IPS-NIHi7 (cell line): Measurements from ENCODE around the gene UBL7.
A peak's percentile ranks its signal among the peaks of the same experiment; 100 is the strongest.
"Not testable (repeated sequence)": the region's sequence is repeated elsewhere in the genome, so short reads cannot be mapped to it uniquely, and the experiment has no call there.

ENCODE experiments used
- DNase-seq: peaks from one replicate; pipeline ENCODE4 v3.0.0; 2012; ENCODE audit warnings: mixed read lengths; ENCODE audit errors: extremely low spot score

UBL7 gene

GRCh38 chr15:74463634-74464033 is 2.7 kb upstream of the UBL7 start:
- no peak for DNase-seq

DNA sequence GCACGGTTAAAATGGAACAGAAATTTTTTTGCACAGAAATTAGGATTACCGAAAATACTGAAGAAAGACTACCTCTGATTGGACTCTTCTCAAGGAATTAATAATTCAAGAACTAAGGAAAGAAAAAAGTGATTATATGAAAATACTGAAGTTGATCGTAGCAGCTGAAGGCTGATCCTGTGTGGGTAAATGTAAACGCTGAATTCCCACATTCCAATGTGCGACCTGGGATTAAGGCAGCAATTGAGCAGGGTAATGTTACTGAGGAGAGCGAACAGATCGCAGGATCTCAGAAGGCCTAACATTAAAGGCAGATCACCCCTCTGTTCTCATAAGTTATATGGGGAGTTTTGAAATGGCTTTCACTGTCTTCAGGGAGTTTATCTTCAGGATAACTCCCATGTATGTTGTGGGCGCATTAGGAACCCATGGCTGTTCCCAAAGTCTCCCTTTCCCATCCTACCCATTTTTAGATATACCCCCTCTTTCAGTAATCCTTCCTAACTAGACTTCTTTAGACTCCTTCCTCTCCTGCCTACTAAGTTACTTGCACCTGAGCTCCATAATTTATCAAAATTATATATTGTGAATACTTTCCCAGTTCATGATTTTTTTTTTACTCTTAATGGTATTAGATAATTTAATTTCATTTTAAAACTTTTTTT is 1.0 kb upstream of the UBL7 start:
- peak; percentile 33 for DNase-seq

- DNase-seq, result no peak
These were observed 662 bp downstream of the UBL7 start for GRCh38 chr15:74460298-74460697.

DNA sequence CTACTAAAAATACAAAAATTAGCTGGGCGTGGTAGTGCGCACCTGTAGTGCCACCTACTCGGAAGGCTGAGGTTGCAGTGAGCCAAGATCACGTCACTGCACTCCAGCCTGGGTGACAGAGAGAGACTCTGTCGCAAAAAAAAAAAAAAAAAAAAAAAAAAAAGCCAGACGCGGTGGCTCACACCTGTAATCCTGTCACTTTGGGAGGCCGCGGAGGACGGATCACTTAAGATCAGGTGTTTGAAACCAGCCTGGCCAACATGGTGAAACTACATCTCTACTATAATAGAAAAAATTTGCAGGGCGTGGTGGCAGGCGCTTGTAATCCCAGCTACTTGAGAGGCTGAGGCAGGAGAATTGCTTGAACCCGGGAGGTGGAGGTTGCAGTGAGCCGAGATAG is 1.2 kb downstream of the UBL7 start:
- DNase-seq, result not testable (repeated sequence)

DNA sequence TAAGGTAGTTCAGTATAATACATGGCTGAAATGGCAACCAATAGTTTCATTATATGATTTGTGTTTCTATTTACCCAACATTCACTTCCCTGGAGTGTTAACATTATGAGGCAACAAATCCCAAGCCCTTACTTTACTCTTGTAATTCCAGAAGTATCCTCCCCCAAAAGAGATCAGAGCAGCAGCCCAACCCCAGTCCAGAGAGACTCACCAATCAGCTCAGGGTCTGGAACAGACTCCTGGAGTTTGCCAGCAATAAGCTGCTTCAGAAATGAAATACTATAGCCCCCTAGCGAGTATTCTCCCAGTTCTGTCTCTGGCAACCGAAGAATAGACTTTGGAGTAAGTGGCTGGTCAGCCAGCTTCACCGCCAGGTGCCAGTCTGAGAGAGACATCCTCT is 2.5 kb downstream of the UBL7 start:
- DNase-seq, result no peak

DNA sequence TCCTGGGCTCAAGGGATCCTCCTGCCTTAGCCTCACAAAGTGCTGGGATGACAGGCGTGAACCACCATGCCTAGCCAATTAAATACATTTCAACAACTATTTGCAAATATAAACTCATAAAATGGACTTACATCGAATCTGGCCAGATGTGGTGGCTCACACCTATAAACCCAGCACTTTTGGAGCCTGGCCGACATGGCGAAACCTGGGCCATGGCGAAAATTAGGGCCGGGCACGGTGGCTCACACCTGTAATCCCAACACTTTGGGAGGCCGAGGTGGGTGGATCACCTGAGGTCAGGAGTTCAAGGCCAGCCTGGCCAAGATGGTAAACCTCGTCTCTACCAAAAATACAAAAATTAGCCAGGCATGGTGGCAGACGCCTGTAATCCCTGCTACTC is 3.9 kb downstream of the UBL7 start:
- not testable (repeated sequence) for DNase-seq

GRCh38 chr15:74454764-74455500 is 6.0 kb downstream of the UBL7 start:
- no peak for DNase-seq

- DNase-seq, result no peak
These were observed 6.8 kb downstream of the UBL7 start for GRCh38 chr15:74453925-74454763.

- DNase-seq, result no peak
These were observed 8.8 kb downstream of the UBL7 start for GRCh38 chr15:74451861-74452835.

DNA sequence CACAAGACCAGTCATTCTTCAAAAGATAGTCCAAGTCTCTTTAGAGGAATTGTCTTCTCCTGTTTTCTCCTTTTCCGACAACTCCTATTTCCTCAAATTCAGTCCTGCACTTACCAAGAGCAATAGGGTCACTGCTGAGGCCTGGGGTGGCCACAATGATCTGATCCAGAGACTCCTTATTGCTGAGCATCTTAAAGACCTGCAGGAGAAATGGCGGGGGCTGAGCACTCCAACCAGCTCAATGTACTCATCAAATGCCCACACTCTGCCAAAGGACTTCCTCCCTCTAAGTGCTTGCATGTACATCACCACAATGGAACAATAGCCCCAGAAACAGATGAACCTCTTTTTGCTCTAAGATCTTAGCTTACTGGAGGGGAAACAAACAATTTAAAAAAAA is 9.6 kb downstream of the UBL7 start:
- no peak for DNase-seq

DNA sequence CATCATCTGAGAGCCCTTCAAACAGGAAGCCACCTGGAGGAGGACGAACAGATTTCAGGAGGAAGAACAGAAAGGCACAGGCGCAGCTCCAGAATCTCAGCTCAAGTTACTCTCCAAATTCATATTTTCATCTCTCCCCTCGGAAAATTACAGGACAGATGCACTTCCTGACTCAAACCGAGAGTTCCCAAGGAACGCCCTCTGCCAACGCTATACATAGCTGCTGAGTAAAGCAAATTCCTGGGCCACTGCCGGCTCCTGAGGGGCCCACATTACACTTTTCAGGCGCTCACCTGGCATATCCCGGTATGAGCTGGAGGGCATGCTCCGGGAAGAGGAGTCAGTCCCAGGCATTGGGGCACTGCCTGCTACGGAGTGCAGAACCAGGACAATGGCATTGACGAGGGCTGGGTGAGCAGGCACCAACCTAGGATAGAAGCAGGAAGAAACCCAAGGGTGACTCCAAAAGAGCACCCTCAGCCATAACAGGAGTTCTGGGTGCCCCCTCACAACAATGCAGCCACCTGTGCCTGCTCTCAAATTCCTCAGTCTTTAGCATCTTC is 11.2 kb downstream of the UBL7 start:
- no peak for DNase-seq

DNA sequence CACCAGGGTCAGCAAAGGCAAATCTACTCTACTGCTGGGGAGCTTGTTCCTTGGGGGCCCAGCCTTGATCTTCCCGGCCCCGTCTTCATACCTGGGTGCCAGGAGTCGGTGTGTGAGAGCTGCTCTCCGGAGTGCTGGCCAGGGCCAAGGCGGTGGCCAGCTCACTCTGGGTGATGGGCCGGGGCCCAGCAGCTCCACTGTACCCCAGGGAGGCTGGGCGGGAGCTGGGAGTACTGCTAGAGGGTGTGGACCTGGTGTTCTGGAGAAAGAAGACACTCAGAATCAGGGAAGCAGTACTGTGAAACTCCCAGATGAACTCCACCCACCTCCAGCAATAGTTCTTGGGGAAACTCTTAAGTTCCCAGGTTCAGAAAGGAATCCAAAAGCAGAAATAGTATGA is 11.9 kb downstream of the UBL7 start:
- DNase-seq, result no peak

DNA sequence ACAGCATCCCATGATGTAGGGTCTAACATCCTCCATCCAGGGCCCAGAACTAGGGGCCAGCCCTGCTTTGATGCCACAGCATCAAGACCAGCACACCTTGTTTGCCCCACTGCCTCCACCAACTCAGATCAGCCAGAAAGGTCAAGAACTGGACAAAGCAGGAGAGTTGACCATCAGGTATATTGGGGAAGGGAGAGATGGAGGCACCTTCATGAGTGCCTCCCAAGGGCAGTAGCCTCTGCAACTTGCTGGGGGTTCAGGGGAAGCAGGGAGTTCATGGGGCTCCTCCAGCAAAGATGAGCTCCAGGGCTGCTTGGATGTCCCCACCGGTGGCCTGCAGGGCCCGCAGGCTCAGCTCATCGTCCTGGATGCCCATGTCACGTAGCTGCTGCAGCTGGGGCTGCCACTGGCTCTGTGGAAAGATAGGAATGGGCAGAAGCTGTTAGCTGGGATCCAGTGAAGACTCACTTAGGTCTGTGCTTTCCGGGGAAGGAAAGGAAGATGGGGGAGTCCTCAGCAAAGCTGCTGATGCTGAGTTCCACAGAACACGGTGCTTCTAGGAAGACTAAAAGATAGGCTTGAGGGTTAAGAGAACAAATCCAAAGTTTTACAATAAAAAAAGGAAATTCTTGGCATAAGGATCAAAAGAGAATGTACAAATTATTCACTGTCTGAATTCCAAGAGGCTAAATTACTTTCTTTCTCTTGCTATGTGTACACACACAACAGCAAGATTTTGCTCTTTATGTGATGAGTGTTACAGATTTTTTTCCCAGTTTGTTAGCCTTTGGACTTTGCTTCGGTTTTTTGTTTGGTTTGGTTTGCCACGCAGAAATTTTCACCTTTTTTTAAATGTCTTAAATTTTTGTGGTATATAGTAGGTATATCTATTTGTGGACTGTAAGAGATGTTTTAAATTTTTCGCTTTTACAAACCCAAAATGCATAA is 14.9 kb downstream of the UBL7 start:
- no peak for DNase-seq

- no peak for DNase-seq
These were observed 16.6 kb downstream of the UBL7 start for GRCh38 chr15:74444106-74445062.

- DNase-seq, result no peak
These were observed 17.7 kb downstream of the UBL7 start for GRCh38 chr15:74443100-74443909.

DNA sequence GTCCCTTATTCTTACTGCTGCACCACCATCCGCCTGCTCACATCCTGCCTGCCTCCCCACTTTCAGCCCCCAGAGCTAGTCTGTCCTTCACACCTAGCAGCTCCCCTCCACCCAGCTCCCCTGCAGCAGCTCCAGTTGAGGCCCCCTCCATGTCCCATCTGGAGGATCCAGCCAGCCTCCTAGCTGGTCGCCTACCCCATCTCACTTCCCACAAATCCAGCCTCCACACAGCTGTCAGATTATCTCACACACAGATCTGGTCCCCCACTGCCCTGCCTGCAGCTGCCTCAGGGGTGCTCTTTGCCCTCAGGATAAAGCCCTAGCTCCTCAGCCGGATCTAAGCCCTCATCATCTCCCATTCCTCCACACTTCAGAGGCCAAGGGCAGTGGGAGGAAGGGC is 18.4 kb downstream of the UBL7 start:
- DNase-seq, result no peak

- no peak for DNase-seq
These were observed 18.9 kb downstream of the UBL7 start for GRCh38 chr15:74442063-74442462.
